HG02970 (cell line): ENCODE measurements around the gene PFDN2.

Source experiments
- ATAC-seq: cut with Tn5 transposase; IDR thresholded peaks from one replicate; pipeline ENCODE4 v1.9.1; 2021; ENCODE audit warnings: mild to moderate bottlenecking, moderate library complexity, moderate number of reproducible peaks; ENCODE audit not compliant: unreplicated experiment, low FRiP score

PFDN2 gene

GRCh38 chr1:161106431-161106830 lies 11.4 kb downstream of the PFDN2 start:
- ATAC-seq = no peak

- ATAC-seq = no peak
Measured at GRCh38 chr1:161100556-161100955, 17.3 kb downstream of the PFDN2 start.

DNA sequence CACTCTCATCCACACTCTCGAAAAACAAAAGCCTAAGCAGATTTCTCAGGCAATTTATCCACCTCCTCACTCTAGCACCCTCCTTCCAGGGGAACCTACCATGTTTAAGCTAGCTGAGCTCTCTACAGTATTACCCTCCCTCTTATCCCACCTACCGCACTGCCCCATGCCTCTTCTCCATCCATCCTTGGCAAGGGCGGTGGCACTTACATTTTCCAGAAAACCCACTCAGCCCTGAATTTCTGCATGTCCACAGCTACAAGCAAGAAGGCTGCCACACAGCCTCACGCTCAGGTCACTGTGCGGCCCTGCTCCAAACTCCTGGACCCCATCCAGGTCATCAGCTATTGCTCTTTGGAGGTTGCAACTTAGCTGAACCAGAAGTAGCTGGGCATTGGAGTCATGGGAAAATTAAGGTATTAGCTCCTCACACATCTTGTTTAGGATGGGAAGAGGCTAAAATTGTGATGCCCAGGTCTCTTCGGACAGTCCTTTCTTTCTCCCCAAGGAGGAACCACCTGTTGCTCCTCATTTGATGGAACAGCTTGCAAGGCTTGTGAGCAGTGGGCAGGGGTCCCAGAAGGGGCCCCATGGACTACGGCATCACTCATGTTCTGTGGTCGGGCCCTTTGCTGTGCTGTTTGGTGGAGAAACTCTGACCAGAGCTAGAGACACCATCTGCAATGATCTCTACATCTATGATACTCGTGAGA lies 18.6 kb downstream of the PFDN2 start:
- ATAC-seq = no peak

GRCh38 chr1:161098210-161099068 lies 19.4 kb downstream of the PFDN2 start, which contains the start of gene KLHDC9:
Gene KLHDC9 (plus strand): TSS chr1:161098361. CDS start chr1:161098536, 175 bp downstream.
- peak; percentile 59 for ATAC-seq

- no peak for ATAC-seq
Measured at GRCh38 chr1:161096530-161096929, 21.3 kb downstream of the PFDN2 start.

DNA sequence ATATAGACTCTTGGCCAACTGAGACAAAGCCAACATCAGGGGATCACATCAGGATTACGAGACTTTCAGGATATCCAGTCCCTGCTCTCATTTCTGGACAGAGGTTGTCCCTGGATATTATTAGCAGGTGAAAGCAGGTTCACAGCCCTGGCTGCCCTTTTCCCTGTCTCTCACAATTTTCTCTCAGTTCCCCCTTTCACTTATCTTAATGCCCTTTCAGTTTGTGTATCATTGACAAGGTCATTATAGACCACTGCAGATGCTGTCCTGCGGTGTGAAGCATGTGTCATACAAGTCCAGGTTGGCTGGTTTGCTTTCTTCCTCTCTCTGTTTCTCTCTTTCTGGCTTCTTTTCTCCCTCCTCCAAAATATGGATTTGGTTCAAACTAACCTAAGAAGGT lies 21.8 kb downstream of the PFDN2 start:
- ATAC-seq = no peak

GRCh38 chr1:161095230-161095629 lies 22.6 kb downstream of the PFDN2 start:
- no peak for ATAC-seq

DNA sequence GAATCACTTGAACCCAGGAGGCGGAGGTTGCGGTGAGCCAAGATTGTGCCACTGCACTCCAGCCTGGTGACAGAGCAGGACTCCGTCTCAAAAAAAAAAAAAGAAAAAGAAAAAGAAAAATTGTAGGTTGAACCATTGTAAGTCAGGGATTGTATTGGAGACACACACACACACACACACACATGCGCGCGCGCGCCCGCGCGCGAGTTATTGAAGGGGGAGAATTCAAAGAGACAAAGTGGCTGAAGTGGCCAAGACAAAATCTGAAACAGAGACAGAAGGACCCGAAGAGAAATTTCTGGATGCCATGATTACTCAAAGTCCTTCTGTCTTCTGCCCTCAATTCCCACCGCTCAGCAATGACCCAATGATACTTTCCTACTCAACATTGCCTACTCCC lies 23.4 kb downstream of the PFDN2 start:
- ATAC-seq = no peak

DNA sequence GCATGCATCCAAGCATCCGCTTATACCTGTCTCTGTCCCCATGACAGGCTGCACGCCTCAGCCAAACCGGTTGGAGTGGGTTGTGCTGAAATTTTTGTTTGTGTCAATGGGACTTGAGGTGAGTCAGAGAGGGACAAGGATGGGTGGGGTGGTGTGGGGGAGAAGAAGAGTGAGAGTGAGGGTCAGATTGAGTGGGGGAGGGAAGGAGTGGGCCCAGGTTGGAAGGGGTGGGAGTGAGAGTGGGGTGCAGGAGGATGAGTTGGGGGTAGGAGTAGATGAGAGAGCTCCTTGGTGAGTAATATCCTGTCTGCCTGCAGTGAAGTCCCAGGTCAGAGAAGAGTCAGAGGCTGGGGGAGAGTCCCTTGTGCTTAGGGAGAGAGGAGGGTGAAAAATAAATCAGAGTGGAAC lies 25.2 kb downstream of the PFDN2 start:
- no peak for ATAC-seq

DNA sequence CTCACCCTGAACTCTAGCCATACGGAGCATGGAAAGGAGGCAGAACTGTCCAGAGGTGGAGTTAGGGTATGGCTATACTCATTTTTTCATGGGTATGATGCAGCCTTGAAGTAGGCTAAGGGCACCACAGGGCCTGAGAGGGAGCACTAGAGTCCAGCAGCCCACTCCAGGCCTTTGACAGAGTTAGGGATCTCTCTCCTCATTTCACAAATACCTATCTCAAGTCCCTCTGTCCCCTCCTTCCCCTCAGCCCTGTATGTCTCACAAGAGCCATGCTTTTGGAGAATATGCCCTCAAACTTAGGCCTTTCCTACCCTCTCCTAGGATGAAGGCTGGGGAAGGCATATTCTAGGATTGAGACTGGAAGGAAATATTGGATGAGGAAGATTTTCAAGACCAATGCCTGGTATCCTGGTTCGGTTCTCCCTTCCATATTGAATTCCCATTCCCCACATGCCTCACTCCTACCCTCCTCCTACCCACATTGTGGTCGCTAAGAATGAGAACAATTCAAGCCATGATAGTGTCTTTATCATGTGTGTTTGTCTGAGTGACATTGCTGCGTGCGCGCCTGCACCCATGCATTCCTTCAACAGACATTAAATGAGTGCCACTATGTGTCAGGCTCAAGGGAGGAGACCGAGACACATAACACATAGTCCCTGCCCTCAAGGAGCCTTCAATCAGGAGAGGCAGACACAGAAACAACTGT lies 25.9 kb downstream of the PFDN2 start:
- ATAC-seq = no peak

- no peak for ATAC-seq
Measured at GRCh38 chr1:161091093-161091492, 26.7 kb downstream of the PFDN2 start.

DNA sequence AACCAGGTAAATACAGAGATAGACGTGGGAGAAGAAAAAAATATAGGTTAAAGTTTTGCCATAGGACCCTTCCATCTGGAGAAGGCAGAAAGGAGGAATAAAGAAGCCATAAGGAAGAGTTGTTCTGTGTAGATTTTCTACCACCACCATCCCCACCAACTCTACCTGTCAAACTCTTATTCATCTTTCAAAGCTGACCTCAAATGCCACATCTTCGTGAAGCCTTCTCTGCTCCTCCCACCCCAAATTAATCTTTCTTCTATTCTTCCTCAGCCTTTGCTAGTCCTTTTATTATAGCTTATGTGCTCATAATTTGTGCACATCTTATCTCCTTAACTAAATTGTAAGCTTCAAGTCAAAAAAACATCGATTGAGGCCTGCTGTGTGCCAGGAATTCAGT lies 27.2 kb downstream of the PFDN2 start:
- ATAC-seq = no peak

DNA sequence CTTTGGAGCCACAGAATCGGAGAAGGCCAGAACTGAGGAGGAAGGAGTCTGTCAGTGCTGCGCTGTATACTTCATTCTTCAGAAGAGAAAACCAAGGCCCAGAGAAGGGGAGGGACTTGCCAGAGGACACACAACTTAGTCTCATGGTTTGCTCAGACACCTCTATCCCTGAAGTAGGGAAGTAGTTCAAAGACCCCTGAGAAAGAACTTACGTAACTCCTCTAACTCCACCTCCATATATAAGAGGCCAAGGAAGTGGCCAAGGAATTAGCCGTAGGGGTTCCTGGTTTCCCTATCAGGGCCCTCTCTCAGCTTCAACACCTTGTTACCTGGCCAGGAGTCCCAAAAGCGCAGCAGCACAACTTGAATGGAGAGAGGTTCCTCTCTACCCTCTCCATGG lies 27.9 kb downstream of the PFDN2 start:
- no peak for ATAC-seq

DNA sequence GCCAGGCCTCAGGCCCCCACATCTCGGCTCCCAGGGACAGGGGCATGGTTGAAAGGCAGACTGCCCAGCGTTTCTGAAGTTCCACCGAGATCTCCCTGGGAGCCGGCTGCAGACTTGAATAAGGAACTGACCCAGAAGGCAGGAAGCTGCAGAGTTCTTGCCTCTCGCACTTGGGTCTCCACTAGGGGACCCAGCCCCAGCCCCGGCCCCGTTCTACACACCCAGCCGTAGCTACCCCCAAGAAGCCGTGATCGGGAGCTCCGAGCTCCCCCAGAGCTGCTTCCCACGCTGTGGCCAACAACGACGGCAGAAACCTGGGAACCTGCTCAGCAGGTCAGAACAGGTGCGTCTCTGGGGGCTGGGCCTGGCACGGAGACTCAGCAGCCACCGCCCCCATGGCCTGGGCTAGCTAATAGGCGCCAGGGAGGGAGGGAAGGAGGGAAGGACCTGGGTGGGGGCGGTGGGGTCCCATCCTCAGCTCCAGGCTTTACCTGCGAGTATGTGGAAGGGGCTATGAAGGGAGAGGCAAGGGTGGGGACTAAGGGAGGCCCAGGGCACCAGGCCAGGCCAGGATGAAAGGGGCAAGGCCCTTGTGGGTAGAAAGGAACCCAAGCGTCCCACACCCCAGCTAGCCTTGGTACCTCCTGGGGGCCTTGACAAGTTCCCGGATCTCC lies 28.4 kb downstream of the PFDN2 start, which contains the start of gene NECTIN4:
Gene NECTIN4, minus strand, starts transcription at position 308 of the 674 bp plus-strand sequence. Its CDS starts 262 bp downstream, at position 46.
- no peak for ATAC-seq

- no peak for ATAC-seq
Measured at GRCh38 chr1:161088587-161089110, 29.2 kb downstream of the PFDN2 start.

- no peak for ATAC-seq
Measured at GRCh38 chr1:161086457-161086856, 31.4 kb downstream of the PFDN2 start.

GRCh38 chr1:161085165-161085564 lies 32.7 kb downstream of the PFDN2 start:
- ATAC-seq = no peak

DNA sequence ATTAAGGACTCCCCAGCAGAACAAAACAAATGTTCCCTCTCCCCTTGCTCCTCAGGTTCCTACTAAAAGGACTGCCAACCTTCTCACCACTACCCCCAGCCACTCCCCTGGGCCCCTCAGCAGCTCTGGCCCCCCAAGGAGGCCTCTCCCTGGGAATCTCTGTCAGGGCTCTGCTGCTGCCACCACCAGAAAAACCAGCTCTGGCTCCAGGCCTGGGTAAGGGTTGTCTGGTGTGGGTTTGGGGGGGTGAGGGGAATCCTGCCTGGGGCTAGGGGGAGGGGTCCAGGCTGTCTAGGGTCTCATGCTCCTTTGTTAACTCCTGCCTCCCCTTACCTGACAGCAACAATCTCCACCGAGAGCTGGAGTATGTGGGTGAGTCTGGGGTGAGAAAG lies 33.2 kb downstream of the PFDN2 start:
- no peak for ATAC-seq

- no peak for ATAC-seq
Measured at GRCh38 chr1:161083748-161084596, 33.9 kb downstream of the PFDN2 start.
